Fibroblast of lung (primary cell): ENCODE data around the gene CBLC. TPM values are rescaled to one million over a fixed set of nuclear protein-coding genes. Genes with fewer than 3 reads are reported as not detected.

Source experiments
- DNase-seq, 2 donors: peaks; one replicate each; pipeline versions ENCODE4 v3.0.0 to v3.0.0-alpha.2; 2010; ENCODE audit warnings: low read depth in 2 of 2
- H2AFZ ChIP-seq: 2 replicates; pipeline ENCODE4 v1.5.1; 2012; ENCODE audit warnings: low read length, control low read depth, inconsistent platforms
- H3K27ac ChIP-seq: 2 replicates; pipeline ENCODE4 v1.5.1; 2011; ENCODE audit warnings: low read length, control low read depth; ENCODE audit not compliant: insufficient read depth
- H3K27me3 ChIP-seq: 2 replicates; pipeline ENCODE4 v1.5.1; 2011; ENCODE audit warnings: mild to moderate bottlenecking, low read length; ENCODE audit not compliant: control insufficient read depth, insufficient read depth
- H3K36me3 ChIP-seq: 2 replicates; pipeline ENCODE4 v1.5.1; 2011; ENCODE audit warnings: low read length; ENCODE audit not compliant: control insufficient read depth, insufficient read depth
- H3K4me1 ChIP-seq: 2 replicates; pipeline ENCODE4 v1.5.1; 2011; ENCODE audit warnings: low read length; ENCODE audit not compliant: control insufficient read depth, insufficient read depth; ENCODE audit errors: extremely low read depth
- H3K4me2 ChIP-seq: 2 replicates; pipeline ENCODE4 v1.5.1; 2011; ENCODE audit warnings: low read length, control low read depth; ENCODE audit not compliant: insufficient read depth; ENCODE audit errors: extremely low read depth
- H3K4me3 ChIP-seq, 4 experiments: fragments of 200-600 bp in 1 of 4; sonication (generic) in 1 of 4; replicated peaks in 1 of 4; 2 replicates each; pipeline ENCODE4 v1.5.1; 2011 to 2016; ENCODE audit warnings: low read length in 4 of 4, low read depth in 3 of 4, mild to moderate bottlenecking in 3 of 4, control low read depth in 2 of 4, inconsistent platforms in 1 of 4, mixed read lengths in 1 of 4; ENCODE audit not compliant: insufficient read depth in 1 of 4; ENCODE audit errors: control extremely low read depth in 1 of 4
- H3K79me2 ChIP-seq: 2 replicates; pipeline ENCODE4 v1.5.1; 2012; ENCODE audit warnings: mild to moderate bottlenecking, low read length, inconsistent platforms; ENCODE audit not compliant: control insufficient read depth, insufficient read depth
- H3K9ac ChIP-seq: 2 replicates; pipeline ENCODE4 v1.5.1; 2011; ENCODE audit warnings: mild to moderate bottlenecking, low read length, control low read depth; ENCODE audit not compliant: insufficient read depth
- H3K9me3 ChIP-seq: 2 replicates; pipeline ENCODE4 v1.5.1; 2012; ENCODE audit warnings: low read depth, low read length; ENCODE audit not compliant: control insufficient read depth, insufficient read depth
- H4K20me1 ChIP-seq: 2 replicates; pipeline ENCODE4 v1.5.1; 2011; ENCODE audit warnings: low read length; ENCODE audit not compliant: control insufficient read depth, insufficient read depth; ENCODE audit errors: extremely low read depth
- CTCF ChIP-seq, 2 donors: IDR thresholded peaks in 1 of 2; conservative IDR thresholded peaks in 1 of 2; 1 replicate in 1 of 2; 2 replicates in 1 of 2; pipeline ENCODE4 v1.5.1; 2011 to 2012; ENCODE audit warnings: low read length in 2 of 2, control low read depth in 1 of 2, inconsistent platforms in 1 of 2, low read depth in 1 of 2, mild to moderate bottlenecking in 1 of 2
- EZH2 ChIP-seq: IDR thresholded peaks from 2 replicates; pipeline ENCODE4 v1.5.1; 2012; ENCODE audit warnings: low read length, control low read depth, mild to moderate bottlenecking; ENCODE audit errors: missing control alignments
- polyA plus RNA-seq, 2 donors: library from polyadenylated mRNA; depleted of rRNA in 1 of 2; stranded (reverse) in 1 of 2; unstranded in 1 of 2; fragments of >200 nt; gene quantifications; 2 replicates each; pipeline ENCODE4 v1.2.1, GENCODE V29; 2011 to 2012; ENCODE audit warnings: missing spikeins in 1 of 2
- total RNA-seq: library from RNA; depleted of rRNA; stranded (reverse); fragments of >200 nt; gene quantifications from 2 replicates; pipeline ENCODE4 v1.2.1, GENCODE V29; 2014

The CBLC gene
- total and polyA plus RNA-seq, 2 donors (not counting 1 experiment from before 2014, with no cell fraction given): 0.33 TPM; not detected in 1

GRCh38 chr19:44731081-44731480 lies 46.6 kb upstream of the CBLC start:
- no peaks in the 10 kb centered on the region for H4K20me1 ChIP-seq
- no peak overlapping the region for H3K9ac ChIP-seq
- H3K4me2 ChIP-seq: no peak overlapping the region
- TF ChIP-seq EZH2 (no peak), CTCF (conservative IDR thresholded peaks at IDR 0.05 in 1 of 2, IDR thresholded peaks at IDR 0.05 in 1 of 2; ENCODE audit: low read depth in 1 of 2, low read length in 2 of 2) (no peak)
- no peak overlapping the region for H2AFZ ChIP-seq
- H3K27ac ChIP-seq: no peak overlapping the region
- no peaks in the 10 kb centered on the region for H3K9me3 ChIP-seq
- H3K79me2 ChIP-seq: no peaks in the 10 kb centered on the region
- H3K4me1 ChIP-seq: no peaks in the 10 kb centered on the region
- no peak overlapping the region for H3K4me3 ChIP-seq
- H3K27me3 ChIP-seq: no peaks in the 10 kb centered on the region
- no peak for DNase-seq
- no peaks in the 10 kb centered on the region for H3K36me3 ChIP-seq

- no peaks in the 10 kb centered on the region for H3K4me1 ChIP-seq
- no peaks in the 10 kb centered on the region for H3K27me3 ChIP-seq
- H3K9ac ChIP-seq: no peak overlapping the region
- no peak for DNase-seq
- H3K9me3 ChIP-seq: no peaks in the 10 kb centered on the region
- H4K20me1 ChIP-seq: no peaks in the 10 kb centered on the region
- TF ChIP-seq EZH2 (no peak), CTCF (conservative IDR thresholded peaks at IDR 0.05 in 1 of 2, IDR thresholded peaks at IDR 0.05 in 1 of 2; ENCODE audit: low read depth in 1 of 2, low read length in 2 of 2) (no peak)
- no peaks in the 10 kb centered on the region for H3K36me3 ChIP-seq
- H2AFZ ChIP-seq: no peak overlapping the region
- no peak overlapping the region for H3K4me2 ChIP-seq
- no peak overlapping the region for H3K4me3 ChIP-seq
- H3K27ac ChIP-seq: no peak overlapping the region
- no peaks in the 10 kb centered on the region for H3K79me2 ChIP-seq
Observed at GRCh38 chr19:44731622-44732021, 46.1 kb upstream of the CBLC start.

GRCh38 chr19:44732235-44733014 lies 45.3 kb upstream of the CBLC start:
- no peaks in the 10 kb centered on the region for H3K79me2 ChIP-seq
- H3K27me3 ChIP-seq: no peaks in the 10 kb centered on the region
- no peaks in the 10 kb centered on the region for H4K20me1 ChIP-seq
- H3K27ac ChIP-seq: no peak overlapping the region
- H2AFZ ChIP-seq: no peak overlapping the region
- DNase-seq: no peak
- TF ChIP-seq EZH2 (no peak), CTCF (conservative IDR thresholded peaks at IDR 0.05 in 1 of 2, IDR thresholded peaks at IDR 0.05 in 1 of 2; ENCODE audit: low read depth in 1 of 2, low read length in 2 of 2) (no peak)
- no peaks in the 10 kb centered on the region for H3K4me1 ChIP-seq
- no peak overlapping the region for H3K9ac ChIP-seq
- H3K4me2 ChIP-seq: no peak overlapping the region
- no peaks in the 10 kb centered on the region for H3K9me3 ChIP-seq
- no peak overlapping the region for H3K4me3 ChIP-seq
- H3K36me3 ChIP-seq: no peaks in the 10 kb centered on the region
